Measurements from ENCODE around the gene REM2.

DNA sequence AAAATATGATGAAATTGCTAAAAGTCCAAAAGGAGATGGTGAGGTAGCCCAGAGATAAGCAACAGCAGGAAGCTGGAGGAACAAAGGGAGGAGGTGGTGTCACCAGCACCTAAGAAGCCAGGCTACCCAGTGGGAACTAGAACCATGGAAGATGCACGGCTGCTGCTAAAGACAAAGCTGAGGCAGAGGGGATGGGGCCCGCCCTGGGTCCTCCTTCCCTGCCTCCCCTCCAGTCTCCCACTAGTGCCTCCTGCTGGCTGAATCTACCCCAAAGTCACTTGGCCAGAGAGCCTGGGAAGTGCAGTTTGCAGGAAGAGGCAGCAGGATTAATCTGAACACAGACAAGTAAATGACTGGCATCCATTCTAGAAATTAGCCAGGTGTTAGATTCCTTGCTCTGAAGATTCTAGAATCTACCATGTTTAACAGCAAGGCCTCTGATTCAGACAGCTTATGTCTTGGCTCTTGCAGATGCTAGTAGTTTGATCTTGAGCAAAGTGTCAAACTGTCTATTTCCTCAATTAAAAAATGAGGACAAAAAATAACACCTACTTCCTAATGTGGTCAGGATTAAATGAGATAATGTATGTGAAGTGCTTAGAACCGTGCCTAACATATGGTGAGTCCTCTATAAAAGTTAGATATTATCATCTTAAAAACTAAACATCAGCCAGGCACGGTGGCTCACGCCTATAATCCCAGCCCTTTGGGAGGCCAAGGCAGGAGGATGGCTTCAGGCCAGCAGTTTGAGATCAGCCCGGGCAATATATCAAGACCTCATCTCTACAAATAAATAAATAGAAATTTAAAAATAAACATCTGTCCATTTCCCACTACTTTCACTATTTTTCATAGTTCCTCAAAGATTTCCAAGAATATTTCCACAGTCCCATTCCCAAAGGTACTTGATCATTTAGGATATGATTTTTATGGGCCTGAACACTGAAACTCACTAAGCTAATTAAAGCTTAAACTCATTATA lies 17.3 kb upstream of the REM2 start:
- TF ChIP-seq EP300 (IDR thresholded peaks at IDR 0.05): no peak
- TF ChIP-seq, protein P1, sequence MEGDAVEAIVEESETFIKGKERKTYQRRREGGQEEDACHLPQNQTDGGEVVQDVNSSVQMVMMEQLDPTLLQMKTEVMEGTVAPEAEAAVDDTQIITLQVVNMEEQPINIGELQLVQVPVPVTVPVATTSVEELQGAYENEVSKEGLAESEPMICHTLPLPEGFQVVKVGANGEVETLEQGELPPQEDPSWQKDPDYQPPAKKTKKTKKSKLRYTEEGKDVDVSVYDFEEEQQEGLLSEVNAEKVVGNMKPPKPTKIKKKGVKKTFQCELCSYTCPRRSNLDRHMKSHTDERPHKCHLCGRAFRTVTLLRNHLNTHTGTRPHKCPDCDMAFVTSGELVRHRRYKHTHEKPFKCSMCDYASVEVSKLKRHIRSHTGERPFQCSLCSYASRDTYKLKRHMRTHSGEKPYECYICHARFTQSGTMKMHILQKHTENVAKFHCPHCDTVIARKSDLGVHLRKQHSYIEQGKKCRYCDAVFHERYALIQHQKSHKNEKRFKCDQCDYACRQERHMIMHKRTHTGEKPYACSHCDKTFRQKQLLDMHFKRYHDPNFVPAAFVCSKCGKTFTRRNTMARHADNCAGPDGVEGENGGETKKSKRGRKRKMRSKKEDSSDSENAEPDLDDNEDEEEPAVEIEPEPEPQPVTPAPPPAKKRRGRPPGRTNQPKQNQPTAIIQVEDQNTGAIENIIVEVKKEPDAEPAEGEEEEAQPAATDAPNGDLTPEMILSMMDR (IDR thresholded peaks at IDR 0.05): no peak
